Measurements from ENCODE around the gene INF2.

The INF2 gene

GRCh38 chr14:104698688-104699425 is 9.4 kb downstream of the INF2 start:
- TF ChIP-seq, protein P1, sequence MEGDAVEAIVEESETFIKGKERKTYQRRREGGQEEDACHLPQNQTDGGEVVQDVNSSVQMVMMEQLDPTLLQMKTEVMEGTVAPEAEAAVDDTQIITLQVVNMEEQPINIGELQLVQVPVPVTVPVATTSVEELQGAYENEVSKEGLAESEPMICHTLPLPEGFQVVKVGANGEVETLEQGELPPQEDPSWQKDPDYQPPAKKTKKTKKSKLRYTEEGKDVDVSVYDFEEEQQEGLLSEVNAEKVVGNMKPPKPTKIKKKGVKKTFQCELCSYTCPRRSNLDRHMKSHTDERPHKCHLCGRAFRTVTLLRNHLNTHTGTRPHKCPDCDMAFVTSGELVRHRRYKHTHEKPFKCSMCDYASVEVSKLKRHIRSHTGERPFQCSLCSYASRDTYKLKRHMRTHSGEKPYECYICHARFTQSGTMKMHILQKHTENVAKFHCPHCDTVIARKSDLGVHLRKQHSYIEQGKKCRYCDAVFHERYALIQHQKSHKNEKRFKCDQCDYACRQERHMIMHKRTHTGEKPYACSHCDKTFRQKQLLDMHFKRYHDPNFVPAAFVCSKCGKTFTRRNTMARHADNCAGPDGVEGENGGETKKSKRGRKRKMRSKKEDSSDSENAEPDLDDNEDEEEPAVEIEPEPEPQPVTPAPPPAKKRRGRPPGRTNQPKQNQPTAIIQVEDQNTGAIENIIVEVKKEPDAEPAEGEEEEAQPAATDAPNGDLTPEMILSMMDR (IDR thresholded peaks at IDR 0.05; ENCODE audit: low read depth, low read length), result no peak
- no peaks in the 10 kb centered on the region for H3K27me3 ChIP-seq
- peaks cover 4% of the 10 kb centered on the region; the same call in 1 of the 2 replicates for H3K4me1 ChIP-seq
- H3K9me3 ChIP-seq, result no peaks in the 10 kb centered on the region
- no peak for DNase-seq
- H3K4me3 ChIP-seq (ENCODE audit: low read depth, low read length), result no peak overlapping the region
- peaks cover 30% of the 10 kb centered on the region for H3K36me3 ChIP-seq

DNA sequence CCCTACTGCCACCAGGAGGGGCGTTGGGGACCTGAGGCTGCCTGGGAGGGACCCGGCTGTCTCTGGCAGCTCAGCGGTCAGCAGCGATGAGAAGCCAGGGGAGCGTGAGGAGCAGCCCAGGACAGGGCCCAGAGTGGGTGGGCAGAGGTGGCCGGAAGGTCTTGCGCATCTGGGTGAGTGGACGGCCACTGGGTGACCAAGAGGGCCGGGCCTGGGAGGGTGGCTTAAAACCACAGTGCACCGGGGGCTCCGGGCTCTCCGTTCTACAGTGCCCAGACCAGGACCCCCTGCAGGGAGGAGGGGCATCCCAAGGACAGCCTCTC is 10.0 kb downstream of the INF2 start:
- Histone ChIP-seq H3K9me3 (no peaks in the 10 kb centered on the region), H3K4me3 (ENCODE audit: low read depth, low read length) (no peak overlapping the region), H3K27me3 (no peaks in the 10 kb centered on the region), H3K4me1 (peaks cover 4% of the 10 kb centered on the region; the same call in 1 of the 2 replicates), H3K36me3 (peaks cover 32% of the 10 kb centered on the region)
- no peak for DNase-seq
- TF ChIP-seq, protein P1 (IDR thresholded peaks at IDR 0.05; ENCODE audit: low read depth, low read length), result no peak

GRCh38 chr14:104700225-104700651 is 10.8 kb downstream of the INF2 start:
- no peaks in the 10 kb centered on the region for H3K4me1 ChIP-seq
- DNase-seq, result no peak
- H3K9me3 ChIP-seq, result no peaks in the 10 kb centered on the region
- TF ChIP-seq, protein P1 (IDR thresholded peaks at IDR 0.05; ENCODE audit: low read depth, low read length), result no peak
- peaks cover 39% of the 10 kb centered on the region for H3K36me3 ChIP-seq
- H3K27me3 ChIP-seq, result no peaks in the 10 kb centered on the region
- no peak overlapping the region for H3K4me3 ChIP-seq (ENCODE audit: low read depth, low read length)

DNA sequence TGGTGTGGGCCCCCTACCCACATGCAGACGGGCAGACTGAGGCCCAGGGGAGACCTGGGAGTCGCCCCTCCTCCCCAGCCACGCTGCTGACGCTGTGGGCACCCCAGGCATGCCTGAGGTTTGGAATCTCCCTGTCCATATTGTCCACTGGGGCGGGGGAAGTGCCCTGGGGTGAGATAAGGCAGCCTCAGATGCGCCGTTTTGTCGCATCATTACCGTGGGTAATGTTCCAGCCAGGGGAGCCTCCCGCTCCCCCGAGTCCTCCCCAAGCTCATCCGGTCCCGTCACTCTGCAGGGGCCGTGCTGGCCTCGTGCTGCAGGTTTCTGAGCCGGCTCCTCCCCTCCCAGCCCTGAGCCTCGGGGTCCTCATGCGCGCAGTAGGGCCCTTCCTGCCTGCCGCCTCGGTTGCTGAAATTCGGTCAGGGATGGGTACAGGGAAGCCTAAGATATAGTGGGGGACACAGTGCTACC is 11.4 kb downstream of the INF2 start:
- Histone ChIP-seq H3K4me3 (ENCODE audit: low read depth, low read length) (no peak overlapping the region), H3K27me3 (no peaks in the 10 kb centered on the region), H3K36me3 (peaks cover 38% of the 10 kb centered on the region), H3K4me1 (no peaks in the 10 kb centered on the region), H3K9me3 (no peaks in the 10 kb centered on the region)
- DNase-seq, result no peak
- TF ChIP-seq, protein P1 (IDR thresholded peaks at IDR 0.05; ENCODE audit: low read depth, low read length), result no peak

DNA sequence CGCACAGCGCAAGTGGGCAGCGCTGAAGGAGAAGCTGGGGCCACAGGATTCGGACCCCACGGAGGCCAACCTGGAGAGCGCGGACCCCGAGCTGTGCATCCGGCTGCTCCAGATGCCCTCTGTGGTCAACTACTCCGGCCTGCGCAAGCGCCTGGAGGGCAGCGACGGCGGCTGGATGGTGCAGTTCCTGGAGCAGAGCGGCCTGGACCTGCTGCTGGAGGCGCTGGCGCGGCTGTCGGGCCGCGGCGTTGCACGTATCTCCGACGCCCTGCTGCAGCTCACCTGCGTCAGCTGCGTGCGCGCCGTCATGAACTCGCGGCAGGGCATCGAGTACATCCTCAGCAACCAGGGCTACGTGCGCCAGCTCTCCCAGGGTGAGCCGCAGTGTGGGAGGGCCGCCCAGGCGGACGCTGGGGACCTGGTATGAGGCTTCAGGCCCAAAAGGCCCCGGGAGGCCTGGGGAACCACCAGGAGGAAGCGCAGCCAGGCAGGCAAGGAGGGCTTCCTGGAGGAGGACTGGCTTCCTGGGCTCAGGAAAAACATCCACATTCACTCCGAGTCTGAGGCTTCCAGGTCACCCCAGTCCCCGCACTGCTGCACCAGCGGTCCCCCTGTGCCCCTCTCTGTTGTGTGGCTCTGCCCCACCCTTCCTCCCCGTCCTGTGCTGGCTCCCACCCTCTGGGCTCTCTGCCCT is 12.1 kb downstream of the INF2 start:
- DNase-seq, result no peak
- no peaks in the 10 kb centered on the region for H3K4me1 ChIP-seq
- TF ChIP-seq, protein P1 (IDR thresholded peaks at IDR 0.05; ENCODE audit: low read depth, low read length), result no peak
- H3K9me3 ChIP-seq, result no peaks in the 10 kb centered on the region
- peaks cover 31% of the 10 kb centered on the region for H3K36me3 ChIP-seq
- H3K27me3 ChIP-seq, result no peaks in the 10 kb centered on the region
- H3K4me3 ChIP-seq (ENCODE audit: low read depth, low read length), result no peak overlapping the region

DNA sequence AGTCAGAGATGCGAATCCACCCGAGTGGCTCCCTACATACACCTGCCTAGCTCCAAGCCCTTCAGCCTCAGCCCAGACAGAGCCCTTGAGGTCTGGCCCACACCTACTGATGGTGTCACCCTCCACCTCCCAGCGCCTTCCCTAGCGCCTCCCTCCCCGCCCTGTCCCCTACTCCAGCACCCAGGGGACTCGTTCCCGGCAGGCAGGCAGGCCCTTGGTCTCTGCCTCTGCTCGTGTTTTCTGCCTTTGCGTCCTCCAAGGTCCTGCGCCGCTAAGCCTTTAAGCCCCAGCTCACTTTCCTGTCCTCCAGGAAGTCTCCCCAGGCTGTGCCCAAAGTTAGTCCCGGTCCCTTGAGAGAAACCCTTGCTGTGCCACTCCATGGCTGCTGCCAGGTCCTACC is 12.7 kb downstream of the INF2 start:
- H3K4me3 ChIP-seq (ENCODE audit: low read depth, low read length), result no peak overlapping the region
- TF ChIP-seq, protein P1 (IDR thresholded peaks at IDR 0.05; ENCODE audit: low read depth, low read length), result no peak
- H3K27me3 ChIP-seq, result no peaks in the 10 kb centered on the region
- peaks cover 28% of the 10 kb centered on the region for H3K36me3 ChIP-seq
- peaks cover 2% of the 10 kb centered on the region; the same call in 1 of the 2 replicates for H3K4me1 ChIP-seq
- H3K9me3 ChIP-seq, result no peaks in the 10 kb centered on the region
- DNase-seq, result no peak

Data from BE2C (cell line).